Spleen (tissue), 7 donors: Measurements from ENCODE around the gene CWC22.

Experiments
- CTCF ChIP-seq, 11 experiments: fragments of 200-600 bp in 7 of 11; fragments of 450-650 bp in 4 of 11; sonication (generic) in 4 of 11; IDR thresholded peaks in 8 of 11; conservative IDR thresholded peaks in 3 of 11; 1 replicate in 7 of 11; 2 replicates in 4 of 11; pipeline versions ENCODE4 v1.4.0 to v1.8.0; 2016 to 2021; ENCODE audit warnings: antibody characterized with exemption in 11 of 11, inconsistent platforms in 4 of 11, mild to moderate bottlenecking in 1 of 11
- POLR2A ChIP-seq, 3 donors: fragments of 450-650 bp; IDR thresholded peaks; one replicate each; pipeline ENCODE4 v1.5.1; 2017; ENCODE audit warnings: antibody characterized with exemption in 3 of 3, mild to moderate bottlenecking in 1 of 3
- POLR2AphosphoS5 ChIP-seq, 3 donors: sonication (generic); formaldehyde crosslinking; IDR thresholded peaks; one replicate each; pipeline ENCODE4 v1.5.1; 2017; ENCODE audit warnings: antibody characterized with exemption in 3 of 3
- donor health status: DM: no; HTN: no; CAD: no; lungs with moderate emphysema.
- donor health status: DM: no; HTN: no; CAD: no.
- donor health status: DM: no; HTN: no; CAD: no.

GRCh38 chr2:179987916-179988315 lies 19.2 kb downstream of the CWC22 start:
- TF ChIP-seq CTCF (IDR thresholded peaks at IDR 0.05 in 8 of 11, conservative IDR thresholded peaks at IDR 0.05 in 3 of 11) = no peak
- no peak for TF ChIP-seq POLR2A (IDR thresholded peaks at IDR 0.05)
- no peak for TF ChIP-seq POLR2AphosphoS5 (IDR thresholded peaks at IDR 0.05)
